ENCODE data around the gene STEAP1. TPM values are rescaled to one million over a fixed set of nuclear protein-coding genes. Genes with fewer than 3 reads are reported as not detected.

Gene STEAP1
- 15.9 to 18.5 TPM (median 16.9 TPM) in 5 replicates for total RNA-seq (2022; extraction: Qiagen RNA extraction)

DNA sequence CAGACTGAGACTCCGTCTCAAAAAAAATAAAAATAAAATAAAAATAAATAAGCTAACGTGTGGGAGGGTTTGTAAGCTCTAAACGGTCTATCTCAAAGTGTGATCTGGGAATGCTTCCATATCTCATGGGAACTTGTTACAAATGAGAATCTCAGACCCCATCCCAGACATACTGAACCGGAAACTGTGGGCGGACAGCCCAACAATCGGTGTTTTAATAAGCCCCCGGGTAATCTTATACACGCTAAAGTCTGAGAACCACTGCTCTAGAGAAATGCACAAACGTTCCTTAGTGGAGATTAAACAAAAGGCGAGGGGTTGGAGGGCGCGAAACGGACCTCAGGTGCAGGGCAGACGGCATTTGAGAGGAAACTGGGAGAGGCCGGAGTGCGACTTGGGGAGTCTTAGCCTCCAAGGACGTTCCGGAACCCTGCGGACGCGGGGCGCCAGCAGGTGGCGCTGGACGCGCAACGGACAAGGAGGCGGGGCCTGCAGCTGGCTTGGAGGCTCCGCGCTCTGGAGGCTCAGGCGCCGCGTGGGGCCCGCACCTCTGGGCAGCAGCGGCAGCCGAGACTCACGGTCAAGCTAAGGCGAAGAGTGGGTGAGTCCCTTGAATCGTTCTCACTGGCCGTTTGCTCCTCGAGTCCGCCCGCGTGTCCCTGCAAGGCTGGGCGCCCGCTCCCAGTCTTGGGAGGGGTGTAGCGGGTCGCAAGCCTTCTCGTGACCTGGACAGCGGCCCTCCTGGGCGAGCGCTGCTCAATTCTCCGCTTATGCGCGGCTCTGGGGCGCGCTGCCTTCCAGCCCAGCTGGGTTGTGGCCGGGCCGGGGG is at the start of gene STEAP1:
Gene STEAP1 (plus strand): TSS at position 527 of the 829 bp plus-strand sequence. CDS start 5,320 bp downstream, outside the sequence.

DNA sequence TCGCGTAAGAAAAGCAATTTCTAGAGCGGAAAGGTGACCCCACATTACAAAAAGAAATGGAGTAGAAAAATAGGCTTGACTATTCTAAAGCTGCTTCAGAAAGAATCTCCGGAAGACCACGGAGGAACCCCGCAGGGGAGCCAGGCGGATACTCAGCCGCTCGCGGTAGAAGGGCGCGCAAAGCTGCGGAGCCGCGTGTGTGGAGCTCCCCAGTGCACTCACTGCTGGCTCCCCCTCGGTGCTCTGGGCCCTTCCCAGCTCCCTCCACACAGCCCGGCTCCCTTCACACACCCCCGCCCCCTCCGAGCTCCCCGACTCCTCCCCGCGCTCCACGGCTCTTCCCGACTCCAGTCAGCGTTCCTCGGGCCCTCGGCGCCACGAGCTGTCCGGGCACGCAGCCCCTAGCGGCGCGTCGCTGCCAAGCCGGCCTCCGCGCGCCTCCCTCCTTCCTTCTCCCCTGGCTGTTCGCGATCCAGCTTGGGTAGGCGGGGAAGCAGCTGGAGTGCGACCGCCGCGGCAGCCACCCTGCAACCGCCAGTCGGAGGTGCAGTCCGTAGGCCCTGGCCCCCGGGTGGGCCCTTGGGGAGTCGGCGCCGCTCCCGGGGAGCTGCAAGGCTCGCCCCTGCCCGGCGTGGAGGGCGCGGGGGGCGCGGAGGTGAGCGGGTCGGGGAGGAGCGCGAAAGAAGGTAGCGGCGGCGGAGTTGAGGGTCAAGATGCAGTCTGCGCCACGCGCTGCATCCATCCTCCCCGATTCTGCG is 57.3 kb downstream of the STEAP1 start, which contains the start of gene STEAP2:
Gene STEAP2 (plus strand): TSS at position 350 of the 758 bp plus-strand sequence. CDS start 13,343 bp downstream, outside the sequence.

Other genes starting within 250 kb of the STEAP1 start
- gene STEAP2, start 57.3 kb downstream of the STEAP1 start, total RNA-seq (2022; extraction: Qiagen RNA extraction): 3.0 to 4.2 TPM (median 3.9 TPM) in 5 replicates
- 1.2 to 2.5 TPM (median 2.0 TPM) in 5 replicates for gene CFAP69, start 90.7 kb downstream of the STEAP1 start, total RNA-seq (2022; extraction: Qiagen RNA extraction)
- 0.02 to 0.10 TPM (median 0.05 TPM) in 5 replicates for gene FAM237B, start 166.8 kb downstream of the STEAP1 start, total RNA-seq (2022; extraction: Qiagen RNA extraction)
- gene GTPBP10, start 192.2 kb downstream of the STEAP1 start, total RNA-seq (2022; extraction: Qiagen RNA extraction): 25.1 to 29.7 TPM (median 27.3 TPM) in 5 replicates
- gene CLDN12, start 249.0 kb downstream of the STEAP1 start, total RNA-seq (2022; extraction: Qiagen RNA extraction): 31.5 to 38.0 TPM (median 35.8 TPM) in 5 replicates

All from A549 treated with AZD2906 at 1 μM for 4 hours (cell line).